ENCODE results near the gene CREBBP.

DNA sequence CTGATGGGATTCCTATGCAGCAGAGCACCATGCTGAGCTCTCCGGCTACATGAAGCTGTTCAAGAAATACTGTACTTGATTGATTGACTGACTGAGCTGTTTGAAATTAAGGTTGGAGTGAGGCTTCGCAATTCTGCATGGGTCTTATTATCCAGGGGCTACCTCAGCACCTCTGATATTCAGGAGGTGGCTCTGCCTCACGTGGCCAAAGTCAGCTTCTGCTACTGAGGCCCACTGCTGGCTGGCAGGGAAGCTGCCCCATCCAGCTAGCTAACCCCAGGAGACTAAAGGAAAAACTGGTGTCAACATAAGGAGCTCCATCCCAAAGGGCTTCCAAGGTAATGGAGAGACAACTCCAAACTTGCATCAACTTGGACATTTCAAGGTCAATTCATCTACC lies 97.0 kb downstream of the CREBBP start:
- no peak for TF ChIP-seq POLR2AphosphoS5 (IDR thresholded peaks at IDR 0.05; ENCODE audit: low read depth, low read length)
- TF ChIP-seq, protein P1, sequence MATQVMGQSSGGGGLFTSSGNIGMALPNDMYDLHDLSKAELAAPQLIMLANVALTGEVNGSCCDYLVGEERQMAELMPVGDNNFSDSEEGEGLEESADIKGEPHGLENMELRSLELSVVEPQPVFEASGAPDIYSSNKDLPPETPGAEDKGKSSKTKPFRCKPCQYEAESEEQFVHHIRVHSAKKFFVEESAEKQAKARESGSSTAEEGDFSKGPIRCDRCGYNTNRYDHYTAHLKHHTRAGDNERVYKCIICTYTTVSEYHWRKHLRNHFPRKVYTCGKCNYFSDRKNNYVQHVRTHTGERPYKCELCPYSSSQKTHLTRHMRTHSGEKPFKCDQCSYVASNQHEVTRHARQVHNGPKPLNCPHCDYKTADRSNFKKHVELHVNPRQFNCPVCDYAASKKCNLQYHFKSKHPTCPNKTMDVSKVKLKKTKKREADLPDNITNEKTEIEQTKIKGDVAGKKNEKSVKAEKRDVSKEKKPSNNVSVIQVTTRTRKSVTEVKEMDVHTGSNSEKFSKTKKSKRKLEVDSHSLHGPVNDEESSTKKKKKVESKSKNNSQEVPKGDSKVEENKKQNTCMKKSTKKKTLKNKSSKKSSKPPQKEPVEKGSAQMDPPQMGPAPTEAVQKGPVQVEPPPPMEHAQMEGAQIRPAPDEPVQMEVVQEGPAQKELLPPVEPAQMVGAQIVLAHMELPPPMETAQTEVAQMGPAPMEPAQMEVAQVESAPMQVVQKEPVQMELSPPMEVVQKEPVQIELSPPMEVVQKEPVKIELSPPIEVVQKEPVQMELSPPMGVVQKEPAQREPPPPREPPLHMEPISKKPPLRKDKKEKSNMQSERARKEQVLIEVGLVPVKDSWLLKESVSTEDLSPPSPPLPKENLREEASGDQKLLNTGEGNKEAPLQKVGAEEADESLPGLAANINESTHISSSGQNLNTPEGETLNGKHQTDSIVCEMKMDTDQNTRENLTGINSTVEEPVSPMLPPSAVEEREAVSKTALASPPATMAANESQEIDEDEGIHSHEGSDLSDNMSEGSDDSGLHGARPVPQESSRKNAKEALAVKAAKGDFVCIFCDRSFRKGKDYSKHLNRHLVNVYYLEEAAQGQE (IDR thresholded peaks at IDR 0.05; ENCODE audit: insufficient read depth in 1 of 2, low read depth in 2 of 2, low read length in 2 of 2) = no peak
- no peak for TF ChIP-seq FOXP2 (optimal IDR thresholded peaks at IDR 0.05; ENCODE audit: borderline replicate concordance, extremely low read depth, extremely low read length, insufficient read depth)
- TF ChIP-seq TAF1 (IDR thresholded peaks at IDR 0.05; ENCODE audit: borderline replicate concordance, insufficient read depth, low read length) = no peak
- TF ChIP-seq SIN3A (IDR thresholded peaks at IDR 0.05; ENCODE audit: borderline replicate concordance, insufficient read depth, low read length) = no peak
